ENCODE measurements around the gene OBP2A. TPM values are rescaled to one million over a fixed set of nuclear protein-coding genes. Genes with fewer than 3 reads are reported as not detected.
"Not testable (repeated sequence)": the region's sequence is repeated elsewhere in the genome, so short reads cannot be mapped to it uniquely, and the experiment has no call there.

The OBP2A gene
- total and polyA plus RNA-seq, 2 donors (not counting 1 experiment from before 2014, with no cell fraction given), result not detected

- Histone ChIP-seq H3K27ac (ENCODE audit: low read length in 2 of 2) (no peak overlapping the region), H3K9me3 (ENCODE audit: control extremely low read depth in 1 of 3, control insufficient read depth in 2 of 3, insufficient read depth in 1 of 3, low read length in 2 of 3) (peaks cover 0 to 8% (median 0%) of the 10 kb centered on the region in 3 donors), H3K4me2 (replicated peaks; ENCODE audit: low read depth, low read length, poor library complexity, severe bottlenecking) (no peak overlapping the region), H3K4me3 (ENCODE audit: control extremely low read depth in 1 of 5, extremely low read depth in 1 of 5, insufficient read depth in 1 of 5, low read depth in 2 of 5, low read length in 4 of 5) (no peak overlapping the region), H4K20me1 (ENCODE audit: control insufficient read depth, insufficient read depth, low read length, poor library complexity, severe bottlenecking) (no peaks in the 10 kb centered on the region), H3K36me3 (replicated peaks in 1 of 2; ENCODE audit: control extremely low read depth in 1 of 2, control insufficient read depth in 1 of 2, extremely low read depth in 1 of 2, insufficient read depth in 2 of 2, low read length in 1 of 2) (no peaks in the 10 kb centered on the region), H3K9ac (ENCODE audit: low read length) (no peak overlapping the region), H3K4me1 (ENCODE audit: control insufficient read depth in 2 of 2, insufficient read depth in 2 of 2, low read length in 2 of 2) (no peaks in the 10 kb centered on the region), H3K27me3 (replicated peaks in 1 of 4; ENCODE audit: control extremely low read depth in 1 of 4, control insufficient read depth in 3 of 4, insufficient read depth in 4 of 4, low read length in 3 of 4) (peaks cover 0 to 3% (median 0%) of the 10 kb centered on the region in 4 experiments), H2AFZ (ENCODE audit: insufficient read depth, low read depth, low read length, poor library complexity, severe bottlenecking) (no peak overlapping the region), H3K79me2 (ENCODE audit: control insufficient read depth, insufficient read depth, low read length) (no peaks in the 10 kb centered on the region)
- WGBS (ENCODE audit: insufficient coverage), result 81% methylated on average over 30 of the region's 30 CpGs
- POLR2A ChIA-PET, result no interaction called here
- Mint-ChIP-seq H3K9me3 (ENCODE audit: insufficient read depth) (no peaks in the 10 kb centered on the region), H3K27me3 (peaks cover 11% of the 10 kb centered on the region), H3K4me3 (no peak overlapping the region), H3K27ac (no peak overlapping the region), H3K4me1 (no peaks in the 10 kb centered on the region)
- ATAC-seq (ENCODE audit: low read depth) (no peak), DNase-seq (no peak)
- TF ChIP-seq EZH2 (IDR thresholded peaks at IDR 0.05; ENCODE audit: borderline replicate concordance, insufficient read depth, low read depth, low read length, poor library complexity, severe bottlenecking) (no peak), CTCF (IDR thresholded peaks at IDR 0.05) (no peak)
- CTCF ChIA-PET, result no interaction called here
- intact Hi-C loops (cut with micrococcal nuclease), result no loop called here
Observed at GRCh38 chr9:135526730-135527571, 19.0 kb upstream of the OBP2A start.

- 93% methylated on average over 5 of the region's 10 CpGs for WGBS (ENCODE audit: insufficient coverage)
- CTCF ChIA-PET, result interaction anchor here (1.4 to 2.7 kb wide), 2 partner anchors 19 to 24 kb away, joined by 3 to 8 read pairs; no protein-coding TSS in a partner anchor
- H3K4me3 ChIP-seq (ENCODE audit: control extremely low read depth in 1 of 5, extremely low read depth in 1 of 5, insufficient read depth in 1 of 5, low read depth in 2 of 5, low read length in 4 of 5); H3K4me1 ChIP-seq (ENCODE audit: control insufficient read depth in 2 of 2, insufficient read depth in 2 of 2, low read length in 2 of 2); H3K9me3 Mint-ChIP-seq (ENCODE audit: insufficient read depth); H3K4me1 Mint-ChIP-seq; H4K20me1 ChIP-seq (ENCODE audit: control insufficient read depth, insufficient read depth, low read length, poor library complexity, severe bottlenecking); H3K9me3 ChIP-seq (ENCODE audit: control extremely low read depth in 1 of 3, control insufficient read depth in 2 of 3, insufficient read depth in 1 of 3, low read length in 2 of 3); H3K27ac ChIP-seq (ENCODE audit: low read length in 2 of 2); H3K27ac Mint-ChIP-seq; H3K36me3 ChIP-seq (replicated peaks in 1 of 2; ENCODE audit: control extremely low read depth in 1 of 2, control insufficient read depth in 1 of 2, extremely low read depth in 1 of 2, insufficient read depth in 2 of 2, low read length in 1 of 2); H3K9ac ChIP-seq (ENCODE audit: low read length); DNase-seq; H3K4me3 Mint-ChIP-seq; ATAC-seq (ENCODE audit: low read depth); POLR2A ChIA-PET; H2AFZ ChIP-seq (ENCODE audit: insufficient read depth, low read depth, low read length, poor library complexity, severe bottlenecking); H3K27me3 ChIP-seq (replicated peaks in 1 of 4; ENCODE audit: control extremely low read depth in 1 of 4, control insufficient read depth in 3 of 4, insufficient read depth in 4 of 4, low read length in 3 of 4); H3K79me2 ChIP-seq (ENCODE audit: control insufficient read depth, insufficient read depth, low read length); H3K4me2 ChIP-seq (replicated peaks; ENCODE audit: low read depth, low read length, poor library complexity, severe bottlenecking); intact Hi-C loops (cut with micrococcal nuclease): not testable (repeated sequence)
- H3K27me3 Mint-ChIP-seq, result peaks cover 19% of the 10 kb centered on the region
Observed at GRCh38 chr9:135528842-135529435, 17.0 kb upstream of the OBP2A start.
